T-cell (primary cell): ENCODE measurements around the gene PPP2R1B. TPM values are rescaled to one million over a fixed set of nuclear protein-coding genes. Genes with fewer than 3 reads are reported as not detected.
"Not testable (repeated sequence)": the region's sequence is repeated elsewhere in the genome, so short reads cannot be mapped to it uniquely, and the experiment has no call there.

Source experiments
- ATAC-seq, 4 experiments: fragments of 200-7000 bp in 3 of 4; fragments of 150-1000 bp in 1 of 4; cut with Tn5 transposase; replicated peaks in 1 of 4; 1 replicate in 3 of 4; 2 replicates in 1 of 4; pipeline ENCODE4 v1.10.0; 2021; ENCODE audit warnings: moderate library complexity in 3 of 4, mild to moderate bottlenecking in 2 of 4, moderate number of reproducible peaks in 1 of 4
- CTCF ChIA-PET, 2 donors: fragments of 300-600 bp; sonication (Branson Sonifier 250); formaldehyde crosslinking; loops; one replicate each; lab custom pipeline; 2022; ENCODE audit warnings: antibody characterized with exemption in 2 of 2; lab: Charles Lee
- POLR2A ChIA-PET, 2 donors: fragments of 300-600 bp; sonication (Branson Sonifier 250); formaldehyde crosslinking; loops; one replicate each; lab custom pipeline; 2022; ENCODE audit warnings: antibody characterized with exemption in 2 of 2; lab: Charles Lee
- DNase-seq, 35 experiments: peaks; one replicate each; pipeline versions ENCODE4 v3.0.0 to v3.0.0-alpha.2; 2013 to 2023
- H3K27ac ChIP-seq: one replicate; pipeline ENCODE4 v1.5.1; 2013; ENCODE audit warnings: low read length
- H3K27me3 ChIP-seq, 2 experiments: replicated peaks in 1 of 2; 1 replicate in 1 of 2; 2 replicates in 1 of 2; pipeline versions ENCODE4 v1.6.1 to v1.7.0; 2013; ENCODE audit warnings: low read length in 1 of 2, mixed read lengths in 1 of 2; ENCODE audit not compliant: control insufficient read depth in 2 of 2, insufficient read depth in 2 of 2; ENCODE audit errors: extremely low read depth in 1 of 2
- H3K36me3 ChIP-seq, 2 donors: 1 replicate in 1 of 2; 2 replicates in 1 of 2; pipeline versions ENCODE4 v1.6.1 to v1.7.0; 2013; ENCODE audit warnings: low read length in 1 of 2; ENCODE audit not compliant: control insufficient read depth in 2 of 2, insufficient read depth in 1 of 2; ENCODE audit errors: extremely low read depth in 1 of 2
- H3K4me1 ChIP-seq, 2 experiments: 1 replicate in 1 of 2; 2 replicates in 1 of 2; pipeline versions ENCODE4 v1.6.1 to v1.7.0; 2013; ENCODE audit warnings: low read length in 2 of 2, mixed read lengths in 1 of 2; ENCODE audit not compliant: insufficient read depth in 2 of 2, control insufficient read depth in 1 of 2; ENCODE audit errors: extremely low read depth in 1 of 2
- H3K4me3 ChIP-seq, 2 donors: 1 replicate in 1 of 2; 2 replicates in 1 of 2; pipeline versions ENCODE4 v1.5.1 to v1.7.0; 2013; ENCODE audit warnings: mild to moderate bottlenecking in 2 of 2, low read length in 1 of 2, moderate library complexity in 1 of 2; ENCODE audit not compliant: control insufficient read depth in 1 of 2; ENCODE audit errors: extremely low read depth in 1 of 2
- H3K9me3 ChIP-seq: 2 replicates; pipeline ENCODE4 v1.7.0; 2013
- H3K27ac Mint-ChIP-seq, 2 donors: one replicate each; pipeline ENCODE4 v1.8.0; 2020 to 2021; ENCODE audit warnings: mild to moderate bottlenecking in 2 of 2, mixed read lengths in 2 of 2
- H3K27me3 Mint-ChIP-seq, 2 donors: one replicate each; pipeline ENCODE4 v1.8.0; 2021 to 2022; ENCODE audit warnings: mixed read lengths in 2 of 2
- H3K36me3 Mint-ChIP-seq: one replicate; pipeline ENCODE4 v1.8.0; 2021; ENCODE audit warnings: mixed read lengths
- H3K4me1 Mint-ChIP-seq, 3 donors: one replicate each; pipeline ENCODE4 v1.8.0; 2020 to 2022; ENCODE audit warnings: mixed read lengths in 3 of 3, mild to moderate bottlenecking in 1 of 3
- H3K4me3 Mint-ChIP-seq, 3 donors: one replicate each; pipeline ENCODE4 v1.8.0; 2020 to 2022; ENCODE audit warnings: mild to moderate bottlenecking in 3 of 3, mixed read lengths in 3 of 3, moderate library complexity in 3 of 3
- H3K9me3 Mint-ChIP-seq, 3 donors: one replicate each; pipeline ENCODE4 v1.8.0; 2020 to 2022; ENCODE audit warnings: mixed read lengths in 3 of 3
- WGBS: methylation state at CpG from one replicate; pipeline ENCODE4 v1.1.5; 2013; ENCODE audit warnings: missing lambda C conversion rate; ENCODE audit not compliant: insufficient coverage; 5-methylcytosine and 5-hydroxymethylcytosine counted together
- total RNA-seq, 35 experiments: library from RNA in 6 of 35; stranded (reverse) in 6 of 35; fragments of 120-200 nt in 1 of 35; gene quantifications; one replicate each; pipeline versions ENCODE4 v1.2.1 to v1.2.4 and lab custom pipeline; 2013 to 2026

Gene PPP2R1B
- total RNA-seq, 5 donors from 2014 or later (not counting 1 experiment from before 2014, with no cell fraction given) = 34.2 to 44.1 (median 37.4) TPM

DNA sequence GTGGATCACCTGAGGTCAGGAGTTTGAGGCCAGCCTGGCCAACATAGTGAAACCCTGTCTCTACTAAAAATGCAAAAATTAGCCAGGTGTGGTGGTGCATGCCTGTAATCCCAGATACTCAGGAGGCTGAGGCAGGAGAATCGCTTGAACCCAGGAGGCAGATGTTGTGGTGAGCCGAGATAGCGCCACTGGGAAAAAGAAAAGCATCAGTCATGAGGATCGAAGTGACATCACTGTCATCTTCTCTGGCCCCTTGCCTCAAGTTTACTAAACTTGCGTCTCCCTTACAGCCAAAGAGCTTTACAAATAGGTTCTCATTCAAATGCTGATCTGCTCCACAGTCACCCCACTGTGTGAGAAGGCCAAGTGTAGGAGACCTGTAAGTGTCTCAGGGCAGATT is 5.0 kb upstream of the PPP2R1B start:
- CTCF ChIA-PET = interaction anchor here in 1 of 2 donors (0.5 to 1.3 kb wide), 3 partner anchors 9 to 184 kb away, joined by 3 to 5 read pairs (median 4); no protein-coding TSS in a partner anchor
- not testable (repeated sequence) for ATAC-seq, H3K36me3 Mint-ChIP-seq, H3K4me3 Mint-ChIP-seq, H3K4me3 ChIP-seq, H3K4me1 ChIP-seq, H3K27ac Mint-ChIP-seq, H3K9me3 Mint-ChIP-seq, H3K36me3 ChIP-seq, H3K27ac ChIP-seq, H3K27me3 Mint-ChIP-seq, H3K27me3 ChIP-seq, H3K4me1 Mint-ChIP-seq, DNase-seq, H3K9me3 ChIP-seq
- 90% methylated on average over 2 of the region's 5 CpGs for WGBS
- POLR2A ChIA-PET = interaction anchor here in 1 of 2 donors (0.6 kb wide), 3 partner anchors 107 to 150 kb away, joined by 3 to 5 read pairs (median 3); no protein-coding TSS in a partner anchor

DNA sequence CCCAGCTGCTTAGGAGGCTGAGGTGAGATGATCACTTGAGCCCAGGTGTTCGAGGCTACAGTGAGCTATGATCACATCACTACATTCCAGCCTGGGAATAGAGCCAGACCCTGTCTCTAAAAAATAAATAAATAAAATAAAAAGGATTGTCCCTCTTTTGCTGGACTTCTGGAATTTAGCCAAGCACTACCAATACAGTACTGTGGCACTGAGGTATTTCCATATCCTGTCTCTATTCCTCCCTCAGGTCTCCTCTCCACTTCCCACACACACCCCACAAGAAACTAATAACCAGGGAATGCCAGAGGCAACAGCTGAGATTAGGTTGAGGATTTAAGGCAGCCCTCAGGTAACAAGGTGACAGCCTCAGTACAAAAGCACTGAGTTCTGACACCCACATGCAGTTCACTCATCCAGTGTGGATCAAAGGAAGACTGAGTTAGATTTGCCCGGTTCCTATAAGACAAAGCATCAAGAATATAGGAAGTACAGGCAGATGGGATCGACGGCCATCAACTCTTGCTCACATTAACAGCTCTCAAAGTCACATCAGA is 4.5 kb upstream of the PPP2R1B start:
- CTCF ChIA-PET = interaction anchor here in 1 of 2 donors (0.5 kb wide), 1 partner anchor 11 kb away, joined by 4 read pairs; no protein-coding TSS in a partner anchor

DNA sequence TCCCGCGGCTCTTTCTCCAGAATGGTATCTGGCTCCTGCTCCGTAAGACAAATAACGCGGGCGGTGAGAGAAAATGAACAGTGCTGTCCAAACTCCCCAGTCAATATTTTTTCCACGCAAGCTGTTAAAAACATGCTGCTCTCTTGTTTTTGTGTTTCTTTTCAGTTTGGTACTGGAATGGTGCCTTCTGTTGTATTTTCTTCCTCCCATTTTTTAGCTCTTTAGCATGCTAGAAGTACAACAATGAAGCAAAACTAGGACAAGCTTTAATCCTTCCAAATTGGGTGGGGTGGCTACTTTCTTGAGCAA is 599 bp upstream of the PPP2R1B start:
- peak overlapping the region; percentile 82 to 100 (median 99) for H3K4me3 Mint-ChIP-seq
- peak in 1 of 4 experiments; percentile 1 for ATAC-seq
- ChIA-PET POLR2A (interaction anchor here (0.6 to 0.9 kb wide), 3 partner anchors 13 to 115 kb away, joined by 3 to 4 read pairs (median 3); no protein-coding TSS in a partner anchor), CTCF (interaction anchor here (0.6 to 3.0 kb wide), 7 partner anchors 10 to 180 kb away, joined by 3 to 23 read pairs (median 8); partner anchors contain the start of gene ALG9 (in 1 of the 2))
- Histone ChIP-seq H3K27me3 (no peaks in the 10 kb centered on the region), H3K4me1 (peaks cover 8 to 15% of the 10 kb centered on the region in 2 experiments), H3K36me3 (peaks cover 0 to 17% of the 10 kb centered on the region in 2 donors), H3K9me3 (no peaks in the 10 kb centered on the region), H3K4me3 (peak overlapping the region; percentile 94), H3K27ac (peak overlapping the region; percentile 65)
- H3K4me1 Mint-ChIP-seq = peaks cover 38 to 41% (median 39%) of the 10 kb centered on the region in 3 donors
- H3K36me3 Mint-ChIP-seq = peaks cover 14% of the 10 kb centered on the region
- WGBS = 0% methylated on average over 2 of the region's 7 CpGs
- H3K9me3 Mint-ChIP-seq = no peaks in the 10 kb centered on the region
- no peak for DNase-seq
- peak overlapping the region; percentile 87 to 96 for H3K27ac Mint-ChIP-seq
- H3K27me3 Mint-ChIP-seq = no peaks in the 10 kb centered on the region

More for the DNA sequence above, 4.5 kb upstream of the PPP2R1B start:
- H3K4me3 ChIP-seq = no peak overlapping the region
- Mint-ChIP-seq H3K36me3 (no peaks in the 10 kb centered on the region), H3K27me3 (no peaks in the 10 kb centered on the region), H3K4me3 (no peak overlapping the region), H3K9me3 (no peaks in the 10 kb centered on the region), H3K27ac (no peak overlapping the region), H3K4me1 (peaks cover 7 to 9% (median 7%) of the 10 kb centered on the region in 3 donors)
- 90% methylated on average over 2 of the region's 4 CpGs for WGBS
- H3K4me1 ChIP-seq = peaks cover 2 to 9% of the 10 kb centered on the region in 2 experiments
- no peak for ATAC-seq
- H3K27me3 ChIP-seq = no peaks in the 10 kb centered on the region
- POLR2A ChIA-PET = interaction anchor here in 1 of 2 donors (0.6 kb wide), 1 partner anchor 107 kb away, joined by 5 read pairs; no protein-coding TSS in a partner anchor
- DNase-seq = no peak
- H3K27ac ChIP-seq = no peak overlapping the region
- no peaks in the 10 kb centered on the region for H3K9me3 ChIP-seq
- H3K36me3 ChIP-seq = no peaks in the 10 kb centered on the region

DNA sequence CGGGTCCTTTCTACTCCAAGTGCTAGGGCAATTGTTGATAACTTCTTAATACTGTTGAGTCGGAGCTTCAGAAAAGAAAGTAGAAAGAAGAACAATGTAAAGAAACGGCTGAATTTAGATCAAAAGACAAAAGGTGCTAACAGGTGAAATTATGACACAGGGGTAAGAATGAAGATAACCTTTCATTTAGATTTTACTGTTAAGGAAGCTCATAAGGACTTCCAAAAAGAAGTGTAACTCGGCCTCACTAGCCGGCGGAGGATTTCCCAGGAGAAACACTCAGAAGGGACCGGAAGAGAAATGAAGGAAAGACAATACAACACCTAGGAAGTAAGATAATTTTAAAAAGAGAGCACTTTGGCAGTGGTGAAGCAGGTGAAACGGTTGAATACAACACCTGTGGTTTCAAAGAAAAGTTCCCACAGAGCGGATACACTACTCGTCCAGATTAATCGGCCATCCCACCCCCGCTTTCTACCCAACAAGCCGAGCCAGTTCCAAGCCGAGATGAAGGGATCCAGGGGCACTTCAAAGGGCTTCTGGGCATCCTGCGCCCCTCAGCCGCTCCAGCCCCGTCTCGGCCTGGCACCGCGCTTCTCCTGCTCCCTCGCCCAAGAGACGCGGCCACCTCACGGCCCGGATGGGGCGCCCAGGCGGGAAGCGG is 737 bp downstream of the PPP2R1B start:
- Histone ChIP-seq H3K9me3 (no peaks in the 10 kb centered on the region), H3K27ac (peak overlapping the region; percentile 65), H3K4me1 (peaks cover 8 to 15% of the 10 kb centered on the region in 2 experiments), H3K27me3 (no peaks in the 10 kb centered on the region), H3K36me3 (peaks cover 8 to 30% of the 10 kb centered on the region in 2 donors), H3K4me3 (peak overlapping the region; percentile 94)
- ATAC-seq (peak in 3 of 4 experiments; percentile 2 to 41 (median 7)), DNase-seq (peak in 1 of 35 experiments; percentile 3)
- H3K36me3 Mint-ChIP-seq = peaks cover 25% of the 10 kb centered on the region
- 0% methylated on average over 21 of the region's 28 CpGs for WGBS
- ChIA-PET CTCF (interaction anchor here (1.0 to 2.8 kb wide), 6 partner anchors 10 to 178 kb away, joined by 3 to 17 read pairs (median 6); no protein-coding TSS in a partner anchor), POLR2A (interaction anchor here in 1 of 2 donors (0.7 to 1.0 kb wide), 2 partner anchors 10 to 11 kb away, joined by 3 read pairs; no protein-coding TSS in a partner anchor)
- H3K4me3 Mint-ChIP-seq = peak overlapping the region; percentile 82 to 100 (median 99)
- no peaks in the 10 kb centered on the region for H3K27me3 Mint-ChIP-seq
- H3K27ac Mint-ChIP-seq = peak overlapping the region; percentile 84 to 85
- H3K9me3 Mint-ChIP-seq = no peaks in the 10 kb centered on the region
- peaks cover 38 to 41% (median 40%) of the 10 kb centered on the region in 3 donors for H3K4me1 Mint-ChIP-seq

DNA sequence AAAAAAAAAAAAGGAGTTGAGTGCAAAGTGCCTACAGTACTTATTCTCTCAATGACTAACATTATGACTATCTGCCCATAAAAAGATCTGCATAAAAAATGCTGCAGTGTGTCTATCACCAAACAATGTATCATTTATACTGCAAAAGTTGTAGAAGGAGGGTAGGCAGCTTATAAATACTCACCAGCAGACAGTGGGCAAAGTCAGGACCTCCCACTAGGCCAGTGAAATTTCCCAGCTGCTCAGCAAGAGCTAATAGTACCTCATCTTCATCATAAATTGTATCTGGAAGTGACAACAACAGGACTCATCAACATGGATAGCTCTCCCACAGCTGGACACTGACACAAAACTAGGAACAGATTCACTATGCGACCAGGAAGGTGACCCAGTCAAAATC is 1.6 kb downstream of the PPP2R1B start:
- peaks cover 8 to 38% of the 10 kb centered on the region in 2 donors for H3K36me3 ChIP-seq
- Mint-ChIP-seq H3K27ac (no peak overlapping the region), H3K4me3 (peak overlapping the region; percentile 82 to 100 (median 99)), H3K27me3 (no peaks in the 10 kb centered on the region), H3K36me3 (peaks cover 30% of the 10 kb centered on the region), H3K4me1 (peaks cover 38 to 41% (median 40%) of the 10 kb centered on the region in 3 donors), H3K9me3 (no peaks in the 10 kb centered on the region)
- H3K27ac ChIP-seq = no peak overlapping the region
- no peak overlapping the region for H3K4me3 ChIP-seq
- H3K27me3 ChIP-seq = no peaks in the 10 kb centered on the region
- ChIA-PET POLR2A (interaction anchor here in 1 of 2 donors (1.0 kb wide), 1 partner anchor 9 kb away, joined by 3 read pairs; no protein-coding TSS in a partner anchor), CTCF (interaction anchor here in 1 of 2 donors (0.7 to 1.7 kb wide), 5 partner anchors 11 to 155 kb away, joined by 3 to 7 read pairs (median 4); no protein-coding TSS in a partner anchor)
- peaks cover 8 to 15% of the 10 kb centered on the region in 2 experiments for H3K4me1 ChIP-seq
- no peaks in the 10 kb centered on the region for H3K9me3 ChIP-seq
- ATAC-seq = no peak
- no peak for DNase-seq
- WGBS = no CpG with 5 or more reads among the region's 1 CpG

DNA sequence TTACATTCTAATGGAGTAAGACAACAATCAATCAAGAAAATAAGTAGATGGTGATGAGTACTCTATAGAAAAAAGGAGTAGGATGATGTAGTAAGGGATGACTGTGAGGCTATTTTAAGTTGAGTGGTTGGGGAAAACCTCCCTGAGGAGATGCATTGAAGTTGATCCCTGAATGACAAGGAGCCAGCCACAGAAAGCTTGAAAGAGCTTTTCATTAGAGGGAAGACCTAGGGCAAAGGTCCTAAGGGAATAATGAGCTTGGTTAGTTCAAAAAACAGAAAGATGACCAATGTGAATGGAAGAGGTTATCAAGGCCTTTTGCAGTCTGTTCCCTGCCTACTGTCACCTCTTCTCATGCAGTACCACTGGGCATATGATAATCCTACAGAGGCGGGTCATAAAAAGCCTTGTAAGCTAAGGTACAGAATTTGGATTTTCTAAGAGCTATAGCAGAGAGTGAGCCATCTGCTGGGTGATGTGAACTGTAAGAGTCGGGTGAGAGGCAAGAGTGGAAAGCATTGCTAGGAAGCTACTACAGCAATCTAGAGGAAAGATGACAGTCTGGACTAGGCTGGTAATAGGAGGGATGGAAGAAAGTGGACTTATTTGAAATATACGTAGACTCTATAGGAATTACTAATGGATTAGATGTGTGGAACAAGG is 3.1 kb downstream of the PPP2R1B start:
- Histone ChIP-seq H3K9me3 (no peaks in the 10 kb centered on the region), H3K27ac (no peak overlapping the region), H3K36me3 (peaks cover 8 to 52% of the 10 kb centered on the region in 2 donors), H3K27me3 (no peaks in the 10 kb centered on the region), H3K4me3 (no peak overlapping the region), H3K4me1 (peaks cover 8 to 15% of the 10 kb centered on the region in 2 experiments)
- Mint-ChIP-seq H3K4me1 (peaks cover 38 to 41% (median 40%) of the 10 kb centered on the region in 3 donors), H3K27ac (no peak overlapping the region), H3K27me3 (no peaks in the 10 kb centered on the region), H3K36me3 (peaks cover 42% of the 10 kb centered on the region), H3K4me3 (no peak overlapping the region), H3K9me3 (no peaks in the 10 kb centered on the region)
- DNase-seq = no peak
- POLR2A ChIA-PET = no interaction called here
- no peak for ATAC-seq
- CTCF ChIA-PET = no interaction called here
- 88% methylated on average over 2 of the region's 3 CpGs for WGBS
